ENCODE results near the gene CDIPT.
A peak's percentile ranks its signal among the peaks of the same experiment; 100 is the strongest.

Gene CDIPT

GRCh38 chr16:29809031-29809747 is 53.8 kb downstream of the CDIPT start:
- H4K20me1 ChIP-seq (ENCODE audit: insufficient read depth), result no peaks in the 10 kb centered on the region
- H2AFZ ChIP-seq (ENCODE audit: low read depth), result no peak overlapping the region
- no peak overlapping the region for H3K4me3 ChIP-seq (IDR thresholded peaks at IDR 0.05; ENCODE audit: insufficient read depth, low read depth, low read length)
- H3K27me3 ChIP-seq (ENCODE audit: insufficient read depth, low read depth), result no peaks in the 10 kb centered on the region
- peak overlapping the region; percentile 89; the same call in 1 of the 2 replicates for H3K9ac ChIP-seq
- peaks cover 33% of the 10 kb centered on the region for H3K79me2 ChIP-seq (ENCODE audit: insufficient read depth, low read depth)
- H3K4me2 ChIP-seq, result peak overlapping the region; percentile 83
- TF ChIP-seq CTCF (conservative IDR thresholded peaks at IDR 0.05; ENCODE audit: low read depth, low read length), result no peak
- peaks cover 45% of the 10 kb centered on the region for H3K4me1 ChIP-seq (ENCODE audit: low read depth, poor library complexity, severe bottlenecking)
- H3K27ac ChIP-seq, result peak overlapping the region; percentile 96; the same call in 1 of the 2 replicates
- peaks cover 6% of the 10 kb centered on the region; the same call in 1 of the 2 replicates for H3K36me3 ChIP-seq (ENCODE audit: insufficient read depth)
